Gastrocnemius medialis (tissue), 4 donors: ENCODE measurements around the gene TIPIN. TPM values are rescaled to one million over a fixed set of nuclear protein-coding genes. Genes with fewer than 3 reads are reported as not detected.

Experiments used
- ATAC-seq, 2 donors: fragments of 150-250 bp; one replicate each; pipeline ENCODE4 v1.9.1; 2016
- DNase-seq, 2 donors: peaks; one replicate each; pipeline ENCODE4 v3.0.0-alpha.2; 2019
- H3K27ac ChIP-seq, 4 donors: fragments of 200-600 bp; sonication (generic); 1 replicate in 1 of 4; 2 replicates in 3 of 4; pipeline ENCODE4 v1.5.1; 2016 to 2018; ENCODE audit warnings: mild to moderate bottlenecking in 2 of 4, moderate library complexity in 1 of 4
- H3K27me3 ChIP-seq, 3 donors: fragments of 200-600 bp; sonication (generic) in 2 of 3; 1 replicate in 1 of 3; 2 replicates in 2 of 3; pipeline versions ENCODE4 v1.5.1 to v1.6.0; 2016 to 2019; ENCODE audit warnings: mild to moderate bottlenecking in 1 of 3, moderate library complexity in 1 of 3
- H3K36me3 ChIP-seq, 2 donors: fragments of 200-600 bp; sonication (generic) in 1 of 2; one replicate each; pipeline ENCODE4 v1.5.1; 2017 to 2018
- H3K4me1 ChIP-seq, 2 donors: fragments of 200-600 bp; sonication (generic) in 1 of 2; one replicate each; pipeline ENCODE4 v1.5.1; 2016 to 2017; ENCODE audit warnings: mild to moderate bottlenecking in 2 of 2
- H3K4me3 ChIP-seq, 4 donors: fragments of 200-600 bp; sonication (generic) in 3 of 4; 1 replicate in 1 of 4; 2 replicates in 3 of 4; pipeline ENCODE4 v1.5.1; 2016 to 2019; ENCODE audit warnings: mild to moderate bottlenecking in 2 of 4
- H3K9me3 ChIP-seq, 3 donors: fragments of 200-600 bp; sonication (generic) in 2 of 3; 1 replicate in 1 of 3; 2 replicates in 2 of 3; pipeline ENCODE4 v1.5.1; 2016 to 2019
- CTCF ChIP-seq, 5 experiments: fragments of 450-650 bp in 3 of 5; fragments of 200-600 bp in 2 of 5; sonication (generic) in 2 of 5; IDR thresholded peaks in 4 of 5; conservative IDR thresholded peaks in 1 of 5; 1 replicate in 4 of 5; 2 replicates in 1 of 5; pipeline ENCODE4 v1.5.1; 2016 to 2019; ENCODE audit warnings: antibody characterized with exemption in 5 of 5, mild to moderate bottlenecking in 3 of 5, moderate library complexity in 3 of 5
- POLR2A ChIP-seq, 2 donors: fragments of 450-650 bp; IDR thresholded peaks; one replicate each; pipeline ENCODE4 v1.6.1; 2017; ENCODE audit warnings: antibody characterized with exemption in 2 of 2, mild to moderate bottlenecking in 2 of 2, moderate library complexity in 2 of 2
- in situ Hi-C, 4 donors: fragments of 200-750 bp; cut with MboI; loops; one replicate each; pipeline versions ENCODE4 v1.15.0 to v1.8.0; 2017; ENCODE audit warnings: low sequenced_read_pairs in 4 of 4
- intact Hi-C: fragments of 100-400 bp; cut with DNase I; formaldehyde crosslinking; loops from one replicate; pipeline ENCODE4 v1.15.1; 2023; ENCODE audit warnings: low total_unique reads
- total RNA-seq, 4 donors: library from RNA; depleted of rRNA; stranded (reverse); fragments of >200 nt; gene quantifications; one replicate each; pipeline versions ENCODE4 v1.1.0 to v1.2.3, GENCODE V29; 2016

TIPIN gene
- total RNA-seq, 4 donors from 2014 or later, result 0.66 to 6.0 (median 3.6) TPM

- Histone ChIP-seq H3K27me3 (no peaks in the 10 kb centered on the region), H3K4me1 (peaks cover 10 to 13% of the 10 kb centered on the region in 2 donors), H3K9me3 (no peaks in the 10 kb centered on the region), H3K27ac (no peak overlapping the region), H3K4me3 (no peak overlapping the region), H3K36me3 (no peaks in the 10 kb centered on the region)
- intact Hi-C loops, result loop anchor here (2.0 kb wide), 1 partner anchor 35 kb away; the partner anchor contains the start of gene MEGF11
- in situ Hi-C loops, result loop anchor here in 3 of 4 donors (25.0 kb wide), 1 partner anchor 651 kb away; no protein-coding TSS in a partner anchor
- no peak for ATAC-seq
- DNase-seq, result no peak
- TF ChIP-seq POLR2A (IDR thresholded peaks at IDR 0.05) (no peak), CTCF (IDR thresholded peaks at IDR 0.05 in 4 of 5, conservative IDR thresholded peaks at IDR 0.05 in 1 of 5) (no peak)
Measured at GRCh38 chr15:66288093-66288492, 68.4 kb downstream of the TIPIN start.

GRCh38 chr15:66287461-66288057, 68.9 kb downstream of the TIPIN start:
- no peak for ATAC-seq
- Histone ChIP-seq H3K4me3 (no peak overlapping the region), H3K9me3 (no peaks in the 10 kb centered on the region), H3K4me1 (peaks cover 5 to 9% of the 10 kb centered on the region in 2 donors), H3K27ac (no peak overlapping the region), H3K27me3 (no peaks in the 10 kb centered on the region), H3K36me3 (no peaks in the 10 kb centered on the region)
- in situ Hi-C loops, result loop anchor here in 3 of 4 donors (25.0 kb wide), 1 partner anchor 650 kb away; no protein-coding TSS in a partner anchor
- TF ChIP-seq CTCF (IDR thresholded peaks at IDR 0.05 in 4 of 5, conservative IDR thresholded peaks at IDR 0.05 in 1 of 5) (peak in 4 of 5 experiments; percentile 16 to 61 (median 38)), POLR2A (IDR thresholded peaks at IDR 0.05) (no peak)
- intact Hi-C loops, result loop anchor here (2.0 kb wide), 1 partner anchor 35 kb away; the partner anchor contains the start of gene MEGF11
- no peak for DNase-seq

Other genes starting within 250 kb of the TIPIN start
- not detected for gene MEGF11, start 102.9 kb downstream of the TIPIN start, total RNA-seq
- gene DIS3L, start 63.1 kb downstream of the TIPIN start, total RNA-seq, result 10 to 100 TPM; 21.9 to 35.1 (median 32.1) TPM
- gene MAP2K1, start 30.2 kb upstream of the TIPIN start, total RNA-seq, result 100 to 1,000 TPM in 1 of 4 donors, 10 to 100 TPM in 3; 50.4 to 112 (median 69.5) TPM
- 10 to 100 TPM; 39.6 to 58.8 (median 50.8) TPM for gene SNAPC5, start 141.1 kb upstream of the TIPIN start, total RNA-seq
- gene RPL4, start 148.2 kb upstream of the TIPIN start, total RNA-seq, result 1,000 to 10,000 TPM; 2,613 to 4,567 (median 3,688) TPM
- gene ZWILCH, start 148.6 kb upstream of the TIPIN start, total RNA-seq, result 10 to 100 TPM in 1 of 4 donors, 1 to 10 TPM in 3; 2.0 to 10.6 (median 2.4) TPM
- gene LCTL, start 209.3 kb upstream of the TIPIN start, total RNA-seq, result not detected